A172 (cell line): ENCODE measurements around the gene PCIF1. TPM values are rescaled to one million over a fixed set of nuclear protein-coding genes. Genes with fewer than 3 reads are reported as not detected.
A peak's percentile ranks its signal among the peaks of the same experiment; 100 is the strongest.
"Not testable (repeated sequence)": the region's sequence is repeated elsewhere in the genome, so short reads cannot be mapped to it uniquely, and the experiment has no call there.

Source experiments
- DNase-seq: peaks from one replicate; pipeline ENCODE4 v3.0.0-alpha.2; 2015; ENCODE audit warnings: low spot score
- total RNA-seq: library from RNA; depleted of rRNA; stranded (reverse); fragments of >200 nt; shearing (Covaris generic); gene quantifications from 2 replicates; pipeline ENCODE4 v1.2.3, GENCODE V29; 2014; rRNA removed

Gene PCIF1
- 7.0 and 9.3 TPM in 2 replicates for total RNA-seq

DNA sequence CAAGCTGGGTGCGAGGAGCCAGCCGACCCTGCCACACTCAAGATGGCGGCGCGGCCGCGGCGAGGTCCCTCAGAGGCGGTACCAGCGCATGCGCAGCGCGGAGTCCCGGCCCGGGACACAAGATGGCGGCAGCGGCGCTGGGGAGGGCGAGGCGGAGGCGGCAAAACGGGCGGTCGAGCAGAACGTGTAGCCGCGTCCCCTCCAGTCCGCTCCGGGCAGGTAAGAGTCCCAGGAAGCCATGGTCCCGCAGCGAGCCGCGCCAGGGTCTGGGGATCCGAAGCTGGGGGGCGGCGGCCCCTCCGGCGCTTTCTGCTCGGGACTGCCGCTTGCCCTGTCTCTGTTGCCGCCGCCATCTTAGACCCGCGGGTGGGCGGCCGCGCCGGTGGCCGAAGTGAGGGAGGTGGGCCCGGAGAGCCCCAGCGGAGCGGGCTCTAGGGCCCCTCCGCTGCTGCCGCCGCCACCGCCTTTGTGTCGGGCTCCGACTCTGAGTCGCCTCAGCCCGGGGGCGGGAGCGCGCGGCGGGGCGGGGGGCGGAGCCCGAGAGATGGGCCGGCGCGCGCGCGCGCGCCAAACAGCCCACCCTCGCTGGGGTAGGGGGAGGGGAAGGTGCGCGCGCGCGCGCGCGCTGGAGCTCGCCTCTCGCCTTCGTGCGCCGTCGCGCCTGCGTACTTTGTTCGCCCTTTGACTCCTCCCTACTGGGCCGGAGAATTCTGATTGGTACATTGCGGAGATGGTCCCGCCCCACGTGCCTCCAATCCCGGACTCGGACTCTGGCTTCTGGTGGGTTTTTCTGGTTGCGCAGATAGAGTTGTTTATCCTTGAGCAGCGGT is at the start of gene PCIF1:
Gene PCIF1 (plus strand): TSS at position 98 of the 830 bp plus-strand sequence. CDS start 4,317 bp downstream, outside the sequence.
- peak; percentile 97 for DNase-seq

DNA sequence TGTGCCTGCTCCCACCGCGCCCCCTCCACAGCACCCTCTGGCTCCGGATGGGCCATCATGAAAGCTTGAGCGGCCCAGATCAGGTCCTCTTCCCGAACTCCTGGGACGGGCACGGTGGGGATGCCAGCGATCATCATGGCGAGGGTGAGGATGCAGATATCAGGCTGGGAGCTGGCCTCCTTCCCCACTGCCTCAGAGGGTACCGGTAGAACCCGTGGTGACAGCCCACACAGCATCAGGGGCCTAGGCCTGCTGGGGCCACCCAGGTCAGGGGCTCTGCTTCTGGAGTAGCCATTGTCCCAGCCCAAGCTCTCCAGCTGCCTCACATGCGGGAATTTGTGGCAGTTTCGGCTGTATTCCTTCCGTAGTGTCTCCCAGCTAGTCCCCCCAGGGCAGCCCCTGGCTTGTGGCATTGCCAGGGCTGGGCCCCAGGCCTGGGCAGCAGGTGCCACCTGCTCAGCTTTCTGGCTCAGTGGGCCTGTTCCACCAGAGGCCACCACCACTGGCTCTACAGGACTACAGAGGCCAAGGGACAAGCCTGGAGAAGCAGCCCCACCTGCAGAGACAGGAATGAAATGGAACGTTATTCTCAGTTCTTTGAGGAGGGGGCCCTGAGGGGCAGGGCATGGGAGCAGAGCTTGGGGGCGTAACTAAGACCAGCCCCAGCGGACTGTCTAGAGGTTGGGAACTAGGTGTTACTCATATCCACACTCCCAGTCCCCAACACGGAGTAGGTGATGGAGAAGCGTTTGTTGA is 47.7 kb upstream of the PCIF1 start:
- no peak for DNase-seq

DNA sequence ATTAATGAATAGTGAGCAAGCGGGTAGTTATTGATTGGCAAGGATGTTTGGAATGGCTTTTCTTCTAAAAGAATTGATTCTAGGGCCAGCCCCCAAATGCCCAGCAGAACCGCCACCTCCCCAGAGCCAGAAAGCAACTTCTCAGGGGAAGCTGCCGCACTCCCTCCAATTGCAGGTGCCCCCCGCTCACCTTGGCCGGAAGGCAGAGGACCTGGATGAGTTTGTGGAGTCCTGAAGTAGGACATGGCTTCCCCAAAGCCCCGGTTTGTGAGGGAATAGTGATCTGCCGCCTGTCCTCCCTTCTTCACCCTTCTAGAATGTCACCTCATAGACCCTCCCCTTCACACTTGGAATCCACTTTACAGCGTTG is 47.2 kb upstream of the PCIF1 start, which contains the start of gene SPATA25:
Gene SPATA25 (minus strand): TSS at position 277 of the 370 bp plus-strand sequence. CDS start 32 bp downstream, at position 245.
- no peak for DNase-seq

DNA sequence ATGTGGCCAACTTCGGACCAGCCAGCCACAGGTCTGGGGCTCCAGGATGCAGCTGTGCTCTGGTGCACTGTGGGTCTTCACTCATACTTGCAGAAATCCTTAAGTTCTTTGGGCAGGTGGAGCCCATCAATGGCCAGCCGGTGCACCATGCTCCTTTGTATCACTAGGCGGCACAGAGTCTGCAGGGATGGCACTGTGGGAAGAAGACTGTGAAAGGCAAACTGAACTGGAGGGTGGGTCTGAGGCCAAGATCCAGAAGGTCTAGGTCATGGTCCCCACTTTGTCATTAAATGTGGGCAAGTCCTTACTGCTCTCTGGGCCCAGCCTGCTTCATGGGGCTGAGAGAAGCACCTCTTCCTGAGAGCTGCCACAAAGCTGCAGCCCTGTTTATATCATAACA is 45.8 kb upstream of the PCIF1 start:
- DNase-seq = no peak

DNA sequence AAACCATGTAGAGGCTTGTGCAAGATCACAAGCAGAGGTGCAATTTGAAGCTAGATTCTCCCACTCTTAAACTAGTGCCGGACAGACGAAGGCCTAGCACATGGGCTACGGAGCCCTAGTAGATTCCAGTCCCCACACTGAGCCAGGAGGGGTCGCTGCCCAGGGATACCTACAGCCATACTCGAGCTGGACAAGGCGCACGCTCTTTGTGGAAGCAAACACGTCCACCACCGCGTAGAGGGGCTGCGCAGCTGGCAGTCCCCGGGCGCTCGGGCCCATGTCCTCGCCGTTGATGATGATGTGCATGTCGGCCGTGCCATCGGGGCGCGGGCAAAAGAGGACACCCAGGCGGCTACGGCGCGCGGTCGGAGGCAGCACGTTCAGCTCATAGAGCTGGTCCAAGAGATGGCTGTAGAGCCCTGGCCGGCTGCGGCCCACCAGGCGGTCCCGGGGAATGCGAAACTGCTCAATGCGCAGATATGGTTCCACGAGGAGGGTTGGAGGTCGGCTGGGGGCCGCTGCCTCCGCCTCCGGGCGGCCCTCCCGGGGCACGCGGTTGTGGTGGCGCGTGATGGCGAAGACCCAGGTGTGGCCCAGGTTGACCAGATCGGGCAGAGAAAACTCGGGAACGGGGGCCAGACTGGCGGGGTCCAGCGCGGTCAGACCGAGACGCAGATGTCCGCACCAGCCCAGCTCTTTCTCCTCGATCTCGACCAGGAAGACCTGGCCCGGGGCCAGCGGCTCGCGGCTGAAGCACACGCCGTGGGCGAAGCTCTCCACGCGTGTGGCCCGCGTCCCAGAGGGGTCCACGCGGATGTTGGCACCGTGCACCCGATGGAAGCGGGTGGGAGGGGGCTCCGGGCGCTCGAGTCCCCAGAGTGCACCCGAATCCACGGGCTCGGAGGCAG is 44.2 kb upstream of the PCIF1 start:
- DNase-seq = no peak

DNA sequence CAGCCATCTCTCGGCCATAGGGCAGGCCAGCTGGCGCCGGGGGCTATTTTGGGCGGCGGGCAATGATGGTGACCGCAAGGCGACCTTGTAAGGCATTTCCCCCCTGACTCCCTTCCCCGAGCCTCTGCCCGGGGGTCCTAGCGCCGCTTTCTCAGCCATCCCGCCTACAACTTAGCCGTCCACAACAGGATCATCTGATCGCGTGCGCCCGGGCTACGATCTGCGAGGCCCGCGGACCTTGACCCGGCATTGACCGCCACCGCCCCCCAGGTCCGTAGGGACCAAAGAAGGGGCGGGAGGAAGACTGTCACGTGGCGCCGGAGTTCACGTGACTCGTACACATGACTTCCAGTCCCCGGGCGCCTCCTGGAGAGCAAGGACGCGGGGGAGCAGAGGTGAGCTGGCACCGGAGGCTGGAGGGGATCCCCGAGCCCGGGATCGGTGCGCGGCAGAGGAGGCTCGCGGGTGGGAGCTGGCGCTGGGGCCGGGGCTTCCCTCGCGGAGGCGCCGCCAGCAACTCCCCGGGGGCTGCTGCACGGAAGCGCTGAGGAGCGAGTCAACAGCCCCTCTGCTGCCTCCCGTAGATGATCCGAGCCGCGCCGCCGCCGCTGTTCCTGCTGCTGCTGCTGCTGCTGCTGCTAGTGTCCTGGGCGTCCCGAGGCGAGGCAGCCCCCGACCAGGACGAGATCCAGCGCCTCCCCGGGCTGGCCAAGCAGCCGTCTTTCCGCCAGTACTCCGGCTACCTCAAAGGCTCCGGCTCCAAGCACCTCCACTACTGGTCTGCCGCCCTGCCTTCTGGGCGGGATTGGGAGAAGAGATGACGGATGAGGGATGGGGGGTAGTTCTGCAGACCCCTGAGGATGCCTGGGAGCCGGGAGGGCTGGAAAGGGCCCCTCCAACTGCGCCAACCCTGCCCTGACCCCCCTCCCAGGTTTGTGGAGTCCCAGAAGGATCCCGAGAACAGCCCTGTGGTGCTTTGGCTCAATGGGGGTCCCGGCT is 43.2 kb upstream of the PCIF1 start, which contains the start of the genes CTSA and NEURL2:
Gene CTSA (plus strand): TSS at position 351 of the 999 bp plus-strand sequence. CDS start 234 bp downstream, at position 585.
Gene NEURL2 (minus strand): TSS at position 224 of the 999 bp plus-strand sequence. CDS start 217 bp downstream, at position 7.
- peak; percentile 87 for DNase-seq

DNA sequence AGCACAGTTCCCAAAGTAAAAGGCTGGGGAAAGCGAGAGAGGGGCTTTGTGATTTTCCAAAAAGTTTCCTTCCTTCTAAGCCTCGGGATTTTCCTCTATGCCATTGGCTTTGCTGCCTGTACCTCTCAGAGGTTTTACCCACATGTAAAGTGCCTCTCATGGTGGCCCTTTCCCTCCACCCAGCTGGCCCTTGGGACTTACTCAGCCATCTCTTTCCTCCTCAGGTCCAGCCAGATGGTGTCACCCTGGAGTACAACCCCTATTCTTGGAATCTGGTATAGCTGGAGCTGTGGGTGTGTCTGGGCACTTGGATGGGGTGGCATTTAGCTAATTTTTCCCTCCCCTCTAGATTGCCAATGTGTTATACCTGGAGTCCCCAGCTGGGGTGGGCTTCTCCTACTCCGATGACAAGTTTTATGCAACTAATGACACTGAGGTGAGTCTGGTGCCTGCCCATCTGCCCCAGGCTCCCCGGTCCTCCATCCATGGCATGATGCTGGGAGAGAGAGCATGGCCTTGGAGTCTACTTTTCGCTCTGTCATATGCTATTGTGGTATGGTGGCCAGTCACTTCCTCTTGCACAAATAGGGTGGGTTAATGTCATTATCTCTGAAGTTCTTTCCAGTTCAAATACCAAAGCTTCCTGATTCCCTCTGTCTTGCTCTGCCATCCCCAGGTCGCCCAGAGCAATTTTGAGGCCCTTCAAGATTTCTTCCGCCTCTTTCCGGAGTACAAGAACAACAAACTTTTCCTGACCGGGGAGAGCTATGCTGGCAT is 42.2 kb upstream of the PCIF1 start:
- DNase-seq = peak; percentile 35

DNA sequence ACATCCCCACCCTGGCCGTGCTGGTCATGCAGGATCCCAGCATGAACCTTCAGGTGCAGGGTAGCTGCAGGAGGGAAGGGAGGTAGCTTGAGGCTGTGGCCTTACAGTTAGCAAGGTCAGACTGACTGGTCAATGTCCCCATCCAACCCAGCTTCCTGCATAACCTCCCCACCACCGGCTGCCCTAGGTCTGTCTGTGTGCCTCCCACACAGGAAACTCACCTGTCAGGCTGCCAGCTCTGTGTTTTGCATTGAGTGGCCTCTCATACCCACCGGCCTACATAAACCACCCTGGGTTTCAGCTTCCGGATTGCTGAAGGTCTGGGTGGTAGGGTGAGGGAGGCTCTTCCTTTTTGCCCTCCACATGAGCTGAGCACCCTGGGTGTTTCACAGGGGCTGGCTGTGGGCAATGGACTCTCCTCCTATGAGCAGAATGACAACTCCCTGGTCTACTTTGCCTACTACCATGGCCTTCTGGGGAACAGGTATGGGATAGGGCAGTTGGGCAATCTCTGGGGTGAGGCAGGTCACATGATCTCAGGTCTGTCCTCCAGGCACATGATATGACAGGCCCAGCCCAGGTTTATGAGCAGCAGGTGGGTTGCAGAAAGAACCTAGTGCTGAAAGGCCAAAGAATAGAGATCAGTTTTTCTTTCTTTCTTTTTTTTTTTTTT is 41.5 kb upstream of the PCIF1 start:
- no peak for DNase-seq

DNA sequence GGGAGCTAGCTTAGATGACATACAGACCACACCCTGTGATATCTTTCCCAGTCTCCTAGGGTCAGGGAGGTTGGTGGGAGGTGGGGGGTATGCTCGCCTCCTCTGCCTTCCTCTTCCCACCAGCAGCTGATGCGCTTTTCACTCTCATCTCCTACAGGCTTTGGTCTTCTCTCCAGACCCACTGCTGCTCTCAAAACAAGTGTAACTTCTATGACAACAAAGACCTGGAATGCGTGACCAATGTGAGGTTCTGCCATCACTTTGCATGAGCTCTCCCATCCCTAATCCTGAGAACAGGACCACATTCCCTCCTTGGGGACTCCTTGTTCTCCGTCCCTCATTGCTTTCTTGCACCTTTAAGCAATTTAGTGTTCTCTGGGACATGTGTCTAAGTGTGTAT is 40.7 kb upstream of the PCIF1 start:
- no peak for DNase-seq

DNA sequence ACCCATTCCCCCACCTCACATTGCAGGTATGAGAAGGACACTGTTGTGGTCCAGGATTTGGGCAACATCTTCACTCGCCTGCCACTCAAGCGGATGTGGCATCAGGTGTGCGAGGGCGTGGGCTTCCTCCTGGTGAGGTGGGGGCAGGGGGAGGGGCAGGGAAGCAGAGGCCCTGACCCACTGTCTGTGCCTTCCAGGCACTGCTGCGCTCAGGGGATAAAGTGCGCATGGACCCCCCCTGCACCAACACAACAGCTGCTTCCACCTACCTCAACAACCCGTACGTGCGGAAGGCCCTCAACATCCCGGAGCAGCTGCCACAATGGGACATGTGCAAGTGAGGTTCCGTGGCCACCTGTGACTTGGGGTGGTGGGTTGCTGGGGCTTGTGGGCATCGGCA is 39.7 kb upstream of the PCIF1 start:
- DNase-seq = no peak

DNA sequence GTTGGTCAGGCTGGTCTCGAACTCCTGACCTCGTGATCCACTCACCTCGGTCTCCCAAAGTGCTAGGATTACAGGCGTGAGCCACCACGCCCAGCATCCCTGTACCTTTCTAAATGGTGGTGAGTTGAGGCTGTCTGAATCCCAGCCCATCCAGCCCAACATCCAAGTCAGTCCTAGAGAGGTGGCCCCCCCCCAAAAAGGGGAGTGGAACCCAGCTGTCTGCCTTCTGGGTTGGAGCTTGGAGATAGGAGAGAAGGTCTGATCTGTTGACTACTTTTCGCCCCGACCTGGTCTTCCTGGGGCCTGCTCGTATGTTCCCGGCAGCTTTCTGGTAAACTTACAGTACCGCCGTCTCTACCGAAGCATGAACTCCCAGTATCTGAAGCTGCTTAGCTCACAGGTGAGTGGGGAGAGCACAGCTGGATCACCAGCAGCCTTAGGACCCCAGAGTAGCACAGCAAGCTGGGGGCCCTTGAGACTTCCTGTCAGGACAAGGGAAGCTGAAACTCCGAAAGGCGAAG is 37.8 kb upstream of the PCIF1 start:
- DNase-seq = no peak

DNA sequence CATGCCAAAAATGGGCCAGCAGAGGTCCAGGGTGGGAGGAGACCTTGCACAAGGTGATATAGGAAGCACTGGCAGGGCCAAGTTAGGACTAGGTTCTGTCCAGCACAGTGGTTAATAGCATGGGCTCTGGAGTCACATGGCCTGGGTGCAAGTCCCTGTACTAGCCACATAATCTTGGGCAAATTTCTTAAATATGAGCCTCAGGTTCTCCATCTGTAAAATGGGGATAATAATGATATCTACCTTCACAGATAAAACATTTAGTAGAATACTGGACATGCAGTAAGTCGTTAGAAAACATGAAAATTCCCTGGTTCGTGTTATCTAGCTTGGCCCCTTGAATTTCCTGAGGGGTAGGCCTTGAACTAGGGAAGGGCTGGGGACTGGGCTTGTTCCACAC is 37.2 kb upstream of the PCIF1 start:
- DNase-seq = no peak

DNA sequence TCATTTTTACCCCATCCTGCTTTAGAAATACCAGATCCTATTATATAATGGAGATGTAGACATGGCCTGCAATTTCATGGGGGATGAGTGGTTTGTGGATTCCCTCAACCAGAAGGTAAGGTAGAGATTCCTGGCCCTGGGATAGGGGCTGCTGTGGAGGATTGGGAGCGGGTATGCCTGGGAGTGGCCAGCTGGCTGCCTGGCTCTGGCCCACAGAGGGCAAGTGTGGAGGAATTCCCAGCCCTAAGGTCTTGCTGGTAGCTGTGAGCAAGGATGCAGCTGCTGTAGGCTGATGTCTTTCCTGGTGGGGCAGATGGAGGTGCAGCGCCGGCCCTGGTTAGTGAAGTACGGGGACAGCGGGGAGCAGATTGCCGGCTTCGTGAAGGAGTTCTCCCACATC is 36.8 kb upstream of the PCIF1 start:
- no peak for DNase-seq

DNA sequence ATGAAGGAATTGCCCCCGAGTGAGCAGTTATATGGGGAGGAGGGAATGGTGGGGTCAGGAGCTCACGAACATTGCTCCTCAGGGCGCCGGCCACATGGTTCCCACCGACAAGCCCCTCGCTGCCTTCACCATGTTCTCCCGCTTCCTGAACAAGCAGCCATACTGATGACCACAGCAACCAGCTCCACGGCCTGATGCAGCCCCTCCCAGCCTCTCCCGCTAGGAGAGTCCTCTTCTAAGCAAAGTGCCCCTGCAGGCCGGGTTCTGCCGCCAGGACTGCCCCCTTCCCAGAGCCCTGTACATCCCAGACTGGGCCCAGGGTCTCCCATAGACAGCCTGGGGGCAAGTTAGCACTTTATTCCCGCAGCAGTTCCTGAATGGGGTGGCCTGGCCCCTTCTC is 36.2 kb upstream of the PCIF1 start:
- no peak for DNase-seq

DNA sequence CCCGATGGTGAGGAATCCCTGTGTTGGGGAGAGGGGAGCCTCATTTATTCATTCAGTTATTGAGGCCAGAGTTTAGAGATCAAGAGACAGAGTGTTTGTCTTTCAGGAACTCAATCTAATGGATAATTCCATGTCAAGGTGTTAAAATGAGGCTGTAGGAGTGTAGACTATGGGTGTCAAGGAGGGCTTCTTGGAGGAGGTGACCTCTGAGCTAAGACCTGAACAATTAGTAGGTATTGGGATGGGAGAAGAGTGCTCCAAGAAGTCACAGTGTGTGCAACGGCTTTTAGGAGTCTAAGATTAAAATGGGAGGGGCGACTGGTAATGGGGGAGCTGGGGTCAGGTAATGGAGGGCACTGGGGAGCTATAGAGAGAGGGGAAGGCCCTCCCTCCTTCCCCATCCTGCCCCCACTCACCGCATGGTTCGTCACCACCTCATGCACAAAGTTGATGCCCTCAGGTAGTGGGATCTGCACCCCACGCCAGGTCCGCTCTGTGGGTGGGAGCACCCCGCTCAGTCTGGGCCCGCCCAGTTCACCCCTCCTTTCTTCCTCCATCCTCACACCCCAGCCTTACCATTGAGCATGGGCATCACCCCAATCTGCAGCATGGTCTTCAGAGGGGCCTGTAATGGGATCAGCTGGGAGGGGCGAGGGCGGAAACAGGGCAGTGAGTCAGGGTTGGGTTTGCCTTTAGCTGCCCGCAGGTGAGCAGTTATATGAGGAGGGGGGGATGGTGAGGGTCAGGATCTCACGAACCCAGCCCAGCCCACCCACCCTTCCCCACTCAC is 35.2 kb upstream of the PCIF1 start:
- no peak for DNase-seq

DNA sequence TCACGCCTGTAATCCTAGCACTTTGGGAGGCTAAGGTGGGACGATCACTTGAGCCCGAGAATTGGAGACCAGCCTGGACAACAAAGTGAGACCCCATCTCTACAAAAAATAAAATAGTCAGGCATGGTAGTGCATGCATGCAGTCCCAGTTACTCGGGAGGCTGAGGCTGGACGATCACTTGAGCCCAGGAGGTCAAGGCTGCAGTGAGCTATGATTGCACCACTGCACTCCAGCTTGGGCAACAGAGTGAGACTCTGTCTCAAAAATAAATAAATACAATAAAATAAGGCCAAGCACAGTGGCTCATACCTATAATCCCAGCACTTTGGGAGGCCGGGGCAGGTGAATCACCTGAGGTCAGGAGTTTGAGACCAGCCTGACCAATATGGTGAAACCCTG is 33.2 kb upstream of the PCIF1 start:
- not testable (repeated sequence) for DNase-seq

DNA sequence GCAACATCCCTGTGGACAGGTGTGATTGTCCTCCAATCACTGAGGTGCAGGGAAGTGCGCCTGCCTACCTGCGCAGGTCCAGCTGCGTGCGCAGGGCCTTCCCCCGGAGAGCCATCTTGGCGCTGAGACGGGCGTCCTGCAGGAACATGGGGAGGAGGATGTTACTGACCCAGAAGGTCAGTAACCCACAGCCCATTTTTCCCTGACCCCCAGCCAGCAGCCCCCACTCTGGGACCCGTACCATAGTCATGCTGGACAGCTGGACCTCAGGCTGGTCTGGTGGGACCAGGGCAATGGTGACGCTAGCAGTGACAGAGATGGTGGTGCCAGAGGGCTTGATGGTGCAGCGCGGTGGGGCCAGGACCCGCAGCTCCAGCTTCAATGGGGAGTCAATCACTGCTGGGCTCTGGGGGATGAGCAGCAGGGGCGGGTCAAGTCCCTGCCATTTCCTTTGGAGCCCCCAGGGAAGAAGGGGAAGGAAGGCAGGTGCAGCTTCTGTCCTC is 32.2 kb upstream of the PCIF1 start:
- DNase-seq = no peak
